Kidney epithelial cell (primary cell): ENCODE data around the gene FAM107B. TPM values are rescaled to one million over a fixed set of nuclear protein-coding genes. Genes with fewer than 3 reads are reported as not detected.

Experiments used
- DNase-seq: peaks from one replicate; pipeline ENCODE4 v3.0.0-alpha.2; 2010; ENCODE audit warnings: low read depth
- H3K27me3 ChIP-seq: 2 replicates; pipeline ENCODE4 v1.6.0; 2011; ENCODE audit warnings: low read length; ENCODE audit not compliant: control insufficient read depth, insufficient read depth
- H3K36me3 ChIP-seq: 2 replicates; pipeline ENCODE4 v1.5.1; 2011; ENCODE audit warnings: low read length; ENCODE audit not compliant: control insufficient read depth, insufficient read depth
- H3K4me3 ChIP-seq: 2 replicates; pipeline ENCODE4 v1.5.1; 2011; ENCODE audit warnings: low read depth, mild to moderate bottlenecking, control low read depth, low read length
- total RNA-seq: library from RNA; depleted of rRNA; stranded (reverse); fragments of >200 nt; gene quantifications from 2 replicates; pipeline ENCODE4 v1.2.3, GENCODE V29; 2015
- TF ChIP-seq, protein P1 (sequence below): IDR thresholded peaks from 2 replicates; pipeline ENCODE4 v1.5.1; 2011; ENCODE audit warnings: mild to moderate bottlenecking, moderate library complexity, low read length, control low read depth, inconsistent platforms; ENCODE audit not compliant: insufficient read depth, poor library complexity, severe bottlenecking

FAM107B gene
- total RNA-seq, 1 donor from 2014 or later, result 33.5 TPM

DNA sequence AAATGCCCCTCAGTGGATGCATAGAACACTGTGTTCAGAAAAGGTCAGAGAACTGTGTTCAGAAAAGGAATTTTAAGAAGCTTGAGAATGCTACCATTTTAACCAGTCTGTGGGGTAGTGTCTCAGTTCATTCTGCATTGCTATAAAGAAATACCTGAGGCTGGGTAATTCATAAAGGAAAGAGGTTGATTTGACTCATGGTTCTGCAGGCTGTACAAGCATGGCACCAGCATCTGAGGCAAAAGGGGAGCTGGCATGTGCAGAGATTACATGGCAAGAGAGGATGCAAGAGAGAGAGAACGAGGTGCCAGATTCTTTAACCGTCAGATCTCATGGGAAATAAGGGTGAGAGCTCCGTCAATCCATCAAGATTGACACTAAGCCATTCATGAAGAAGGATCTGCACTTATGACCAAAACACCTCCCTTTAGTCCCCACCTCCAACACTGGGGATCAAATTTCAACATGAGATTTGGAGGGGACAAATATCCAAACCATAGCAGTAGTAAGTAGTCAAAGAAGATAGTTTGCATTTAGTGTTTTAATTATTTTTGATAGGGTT is 119.8 kb downstream of the FAM107B start:
- Histone ChIP-seq H3K4me3 (no peak overlapping the region), H3K36me3 (no peaks in the 10 kb centered on the region), H3K27me3 (no peaks in the 10 kb centered on the region)
- TF ChIP-seq, protein P1, sequence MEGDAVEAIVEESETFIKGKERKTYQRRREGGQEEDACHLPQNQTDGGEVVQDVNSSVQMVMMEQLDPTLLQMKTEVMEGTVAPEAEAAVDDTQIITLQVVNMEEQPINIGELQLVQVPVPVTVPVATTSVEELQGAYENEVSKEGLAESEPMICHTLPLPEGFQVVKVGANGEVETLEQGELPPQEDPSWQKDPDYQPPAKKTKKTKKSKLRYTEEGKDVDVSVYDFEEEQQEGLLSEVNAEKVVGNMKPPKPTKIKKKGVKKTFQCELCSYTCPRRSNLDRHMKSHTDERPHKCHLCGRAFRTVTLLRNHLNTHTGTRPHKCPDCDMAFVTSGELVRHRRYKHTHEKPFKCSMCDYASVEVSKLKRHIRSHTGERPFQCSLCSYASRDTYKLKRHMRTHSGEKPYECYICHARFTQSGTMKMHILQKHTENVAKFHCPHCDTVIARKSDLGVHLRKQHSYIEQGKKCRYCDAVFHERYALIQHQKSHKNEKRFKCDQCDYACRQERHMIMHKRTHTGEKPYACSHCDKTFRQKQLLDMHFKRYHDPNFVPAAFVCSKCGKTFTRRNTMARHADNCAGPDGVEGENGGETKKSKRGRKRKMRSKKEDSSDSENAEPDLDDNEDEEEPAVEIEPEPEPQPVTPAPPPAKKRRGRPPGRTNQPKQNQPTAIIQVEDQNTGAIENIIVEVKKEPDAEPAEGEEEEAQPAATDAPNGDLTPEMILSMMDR, result no peak
- DNase-seq, result no peak

DNA sequence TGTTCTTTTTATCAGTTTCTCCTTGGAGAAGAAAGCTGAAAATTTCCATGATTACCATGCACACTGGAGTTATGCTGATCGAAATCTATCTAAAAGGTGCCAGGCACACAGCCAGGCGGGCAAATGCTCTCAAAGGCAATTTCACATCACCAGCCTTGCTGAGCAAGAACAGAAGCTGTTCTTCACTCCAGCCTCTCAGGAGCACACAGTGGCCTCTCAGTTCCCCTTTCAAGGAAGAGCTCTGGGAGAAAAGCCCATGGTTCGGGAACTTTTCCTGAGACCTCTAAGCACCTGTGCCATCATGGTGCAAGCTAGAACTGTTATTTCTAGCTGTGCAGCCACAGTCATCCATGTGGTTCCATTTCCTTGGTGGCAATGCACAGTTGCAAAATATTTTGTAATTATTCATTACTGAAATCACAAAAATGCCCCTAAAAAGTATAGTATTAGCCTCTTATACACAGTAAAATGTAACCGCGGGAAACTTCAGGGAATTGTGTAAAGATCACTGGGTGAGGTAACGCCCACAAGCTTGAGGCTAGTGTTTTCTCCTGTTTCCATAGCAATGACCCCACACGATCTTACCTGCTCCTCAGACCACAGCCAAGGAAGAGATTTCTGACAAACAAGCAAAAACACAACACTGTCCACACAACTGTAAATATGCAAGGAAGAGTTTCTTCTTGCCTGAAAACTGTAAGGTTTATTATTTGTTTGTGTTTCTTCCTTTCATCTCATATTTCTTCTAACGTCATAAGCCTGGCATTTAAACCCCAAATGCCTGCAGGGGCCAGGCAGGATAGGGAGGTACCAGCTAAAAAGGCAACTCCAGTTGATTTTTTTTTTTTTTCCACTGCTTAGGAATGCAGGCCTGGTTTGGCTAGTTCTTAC is 121.2 kb downstream of the FAM107B start:
- Histone ChIP-seq H3K27me3 (no peaks in the 10 kb centered on the region), H3K36me3 (no peaks in the 10 kb centered on the region), H3K4me3 (no peak overlapping the region)
- TF ChIP-seq, protein P1, result no peak
- peak; percentile 63 for DNase-seq

DNA sequence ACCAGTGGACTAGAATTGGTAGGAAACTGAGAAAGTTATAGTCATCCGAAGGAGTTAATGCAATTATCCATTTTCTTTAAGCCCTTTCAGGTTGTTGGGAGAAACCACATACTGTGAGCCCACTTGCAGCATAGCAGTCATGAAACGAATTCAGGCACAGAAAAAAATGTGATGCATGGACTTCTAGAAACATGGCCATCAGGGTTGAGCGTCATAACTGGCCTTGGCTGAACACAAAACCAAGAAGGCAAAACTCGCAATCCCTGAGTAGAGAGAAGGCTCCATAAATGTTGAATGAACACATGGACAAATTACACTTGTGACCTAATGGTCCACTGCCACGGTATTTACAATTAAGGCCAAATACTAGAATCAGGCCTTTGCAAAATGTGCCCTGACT is 121.9 kb downstream of the FAM107B start:
- TF ChIP-seq, protein P1, result no peak
- DNase-seq, result no peak
- Histone ChIP-seq H3K36me3 (no peaks in the 10 kb centered on the region), H3K4me3 (no peak overlapping the region), H3K27me3 (no peaks in the 10 kb centered on the region)

DNA sequence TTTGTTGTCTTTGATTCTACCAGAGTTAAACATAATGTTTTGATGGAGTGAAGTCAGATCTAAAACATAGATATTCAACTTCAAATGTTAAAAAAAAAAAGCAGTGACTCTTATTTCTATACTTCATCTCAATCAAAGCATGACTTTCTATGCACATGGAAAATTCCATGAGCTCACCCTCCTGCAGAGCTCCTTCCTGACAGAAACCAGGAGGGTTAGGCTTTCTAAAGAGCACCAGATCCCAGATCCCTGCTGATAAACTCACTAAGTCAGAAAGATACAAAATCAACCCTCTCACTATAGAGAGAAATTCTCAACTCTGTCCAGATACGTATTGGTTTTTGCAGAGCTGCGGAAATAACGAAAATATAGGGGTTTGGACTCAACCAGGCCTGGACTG is 122.6 kb downstream of the FAM107B start:
- H3K36me3 ChIP-seq, result no peaks in the 10 kb centered on the region
- no peaks in the 10 kb centered on the region for H3K27me3 ChIP-seq
- no peak overlapping the region for H3K4me3 ChIP-seq
- DNase-seq, result no peak
- TF ChIP-seq, protein P1, result no peak

DNA sequence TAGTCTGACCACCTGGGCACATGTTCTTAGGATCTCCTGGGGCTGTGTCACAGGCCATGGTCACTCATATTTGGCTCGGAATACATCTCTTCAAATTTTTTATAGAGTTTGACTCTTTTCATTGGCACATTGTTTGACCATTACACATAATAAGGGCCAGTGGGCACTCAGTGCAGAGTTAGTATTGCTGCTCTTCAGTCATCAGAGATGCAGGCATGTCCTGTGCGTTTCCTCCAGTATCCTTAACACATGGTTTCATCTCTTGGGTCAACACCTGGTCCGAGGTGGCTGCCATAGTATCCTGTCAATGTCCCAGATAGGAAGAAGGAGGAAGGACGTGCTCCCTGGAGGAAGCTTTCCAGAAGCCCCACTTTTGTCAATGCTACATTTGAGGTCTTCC is 125.0 kb downstream of the FAM107B start:
- TF ChIP-seq, protein P1, result no peak
- DNase-seq, result no peak
- Histone ChIP-seq H3K27me3 (no peaks in the 10 kb centered on the region), H3K36me3 (no peaks in the 10 kb centered on the region), H3K4me3 (no peak overlapping the region)

DNA sequence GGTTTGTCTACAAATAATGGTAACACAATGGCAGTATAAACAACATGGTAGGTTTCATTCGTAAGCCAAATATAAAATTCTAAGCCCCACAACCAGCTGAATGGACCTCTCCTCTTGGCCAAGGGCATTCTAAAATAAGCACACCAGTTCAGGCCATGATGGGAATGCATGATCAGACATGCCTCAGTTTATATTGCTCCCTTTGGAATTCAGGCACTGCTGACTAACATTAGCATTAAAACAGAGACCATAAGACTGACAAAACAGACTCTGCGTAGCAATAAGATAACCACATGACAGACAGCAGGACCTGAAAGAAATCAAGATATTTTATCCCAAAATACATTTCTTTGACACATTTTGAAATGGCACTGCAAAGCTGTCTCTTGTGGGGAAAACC is 125.8 kb downstream of the FAM107B start:
- no peak overlapping the region for H3K4me3 ChIP-seq
- H3K36me3 ChIP-seq, result no peaks in the 10 kb centered on the region
- H3K27me3 ChIP-seq, result no peaks in the 10 kb centered on the region
- TF ChIP-seq, protein P1, result no peak
- DNase-seq, result no peak
